A673 (cell line): ENCODE data around the gene HOXA6. TPM values are rescaled to one million over a fixed set of nuclear protein-coding genes. Genes with fewer than 3 reads are reported as not detected.

Source experiments
- BruUV-seq: library from RNA; stranded (reverse); fragments of 400-500 nt; replicated peaks from 2 replicates; lab custom pipeline; 2021; lab: Mats Ljungman, UMichigan
- CTCF ChIA-PET: fragments of 300-600 bp; sonication (Branson Sonifier 250); formaldehyde crosslinking; loops from one replicate; lab custom pipeline; 2022; ENCODE audit warnings: antibody characterized with exemption; lab: Charles Lee
- POLR2A ChIA-PET: fragments of 300-600 bp; sonication (Branson Sonifier 250); formaldehyde crosslinking; loops from one replicate; lab custom pipeline; 2022; ENCODE audit warnings: antibody characterized with exemption; ENCODE audit not compliant: low non-redundant PET; lab: Charles Lee
- DNase-seq: peaks from one replicate; pipeline ENCODE4 v3.0.0-alpha.2; 2015; ENCODE audit warnings: low spot score
- H3K27ac ChIP-seq: fragments of 200-600 bp; sonication (generic); 2 replicates; pipeline ENCODE4 v1.5.1; 2016; ENCODE audit warnings: mixed run types, low read depth, mild to moderate bottlenecking, mixed read lengths, antibody characterized with exemption, low read length; ENCODE audit not compliant: poor library complexity, severe bottlenecking
- H3K27me3 ChIP-seq: fragments of 200-600 bp; sonication (generic); replicated peaks from 2 replicates; pipeline ENCODE4 v1.6.1; 2017; ENCODE audit warnings: mixed run types, low read depth, mild to moderate bottlenecking, mixed read lengths, antibody characterized with exemption, low read length; ENCODE audit not compliant: insufficient read depth, poor library complexity
- H3K36me3 ChIP-seq: fragments of 200-600 bp; sonication (generic); 2 replicates; pipeline ENCODE4 v1.6.1; 2016; ENCODE audit warnings: mixed run types, mild to moderate bottlenecking, mixed read lengths, antibody characterized with exemption, low read length; ENCODE audit not compliant: insufficient read depth, poor library complexity, severe bottlenecking
- H3K4me1 ChIP-seq: fragments of 200-600 bp; sonication (generic); 2 replicates; pipeline ENCODE4 v1.6.1; 2017; ENCODE audit warnings: mixed run types, mild to moderate bottlenecking, mixed read lengths, antibody characterized with exemption, low read length; ENCODE audit not compliant: insufficient read depth, poor library complexity, severe bottlenecking
- H3K4me3 ChIP-seq: fragments of 200-600 bp; sonication (generic); 2 replicates; pipeline ENCODE4 v1.5.1; 2016; ENCODE audit warnings: low read depth, mixed run types, mild to moderate bottlenecking, mixed read lengths, low read length; ENCODE audit not compliant: poor library complexity, severe bottlenecking
- H3K9me3 ChIP-seq: fragments of 200-600 bp; sonication (generic); 2 replicates; pipeline ENCODE4 v1.6.1; 2016; ENCODE audit warnings: mixed run types, low read depth, mild to moderate bottlenecking, mixed read lengths, antibody characterized with exemption, low read length; ENCODE audit not compliant: poor library complexity, severe bottlenecking
- EZH2 ChIP-seq: fragments of 200-600 bp; sonication (generic); IDR thresholded peaks from 2 replicates; pipeline ENCODE4 v1.6.1; 2017; ENCODE audit warnings: borderline replicate concordance, low read depth, mild to moderate bottlenecking, mixed read lengths, antibody characterized with exemption, low read length; ENCODE audit not compliant: poor library complexity, severe bottlenecking
- intact Hi-C: fragments of 100-400 bp; cut with micrococcal nuclease; formaldehyde crosslinking; loops from one replicate; pipeline ENCODE4 v1.10.0; 2022; ENCODE audit not compliant: unreplicated experiment
- total RNA-seq: library from RNA; stranded (reverse); gene quantifications from 2 replicates; pipeline ENCODE4 v1.2.3, GENCODE V29; 2021
- TF ChIP-seq, protein P1 (sequence below): fragments of 300-800, 200-600 bp; sonication (generic); conservative IDR thresholded peaks from 2 replicates; pipeline ENCODE4 v1.5.1; 2017; ENCODE audit warnings: low read depth, mild to moderate bottlenecking, antibody characterized with exemption, low read length, moderate library complexity, mixed read lengths

The HOXA6 gene
- total RNA-seq, 1 experiment from 2014 or later = not detected

DNA sequence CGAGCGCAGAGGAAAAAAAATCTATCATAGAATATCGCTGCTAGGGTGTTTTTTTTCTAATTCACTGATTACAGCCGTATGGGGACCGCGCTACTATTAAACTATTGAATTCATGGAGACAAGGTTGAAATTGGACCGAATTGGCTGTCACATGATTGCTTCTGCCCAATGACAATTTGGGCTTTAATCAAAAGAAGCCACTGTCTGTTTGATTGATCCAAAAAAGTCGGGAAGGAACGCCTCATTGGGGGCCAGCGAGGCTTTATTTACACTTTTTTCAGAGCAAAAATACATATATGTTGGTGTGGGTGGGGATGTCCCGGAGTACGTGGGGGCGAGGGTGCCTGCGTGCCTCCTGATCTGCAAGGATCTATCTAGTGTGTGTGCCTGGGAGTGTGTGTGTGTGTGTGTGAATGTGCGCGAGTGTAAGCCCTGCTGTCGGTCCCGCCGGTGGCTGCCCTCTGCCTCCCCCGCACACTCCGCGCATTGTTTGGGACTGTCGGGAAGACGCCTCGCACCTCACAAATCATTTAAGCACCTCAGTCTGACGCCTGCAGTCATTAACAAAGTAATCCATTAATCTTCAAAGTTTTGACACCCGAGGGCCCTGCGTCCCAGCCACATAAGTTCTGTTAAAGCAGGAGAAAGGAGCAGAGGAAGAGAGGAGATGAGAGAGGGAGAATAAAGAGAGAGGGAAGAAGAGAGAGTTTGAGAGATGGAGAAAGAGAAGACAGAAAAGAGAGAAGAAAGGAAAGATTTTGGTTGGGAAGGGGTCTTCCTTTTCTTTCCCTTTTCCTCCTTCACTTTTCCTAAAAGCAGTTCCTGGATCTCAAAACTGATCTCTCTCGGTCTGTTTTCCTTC lies 44.8 kb downstream of the HOXA6 start, which contains the start of gene HOXA2:
Gene HOXA2, minus strand, starts transcription at position 103 of the 862 bp plus-strand sequence. CDS start 183 bp downstream, outside the sequence.
- no peaks in the 10 kb centered on the region for H3K36me3 ChIP-seq
- no peaks in the 10 kb centered on the region for H3K9me3 ChIP-seq
- CTCF ChIA-PET = no interaction called here
- TF ChIP-seq, protein P1, sequence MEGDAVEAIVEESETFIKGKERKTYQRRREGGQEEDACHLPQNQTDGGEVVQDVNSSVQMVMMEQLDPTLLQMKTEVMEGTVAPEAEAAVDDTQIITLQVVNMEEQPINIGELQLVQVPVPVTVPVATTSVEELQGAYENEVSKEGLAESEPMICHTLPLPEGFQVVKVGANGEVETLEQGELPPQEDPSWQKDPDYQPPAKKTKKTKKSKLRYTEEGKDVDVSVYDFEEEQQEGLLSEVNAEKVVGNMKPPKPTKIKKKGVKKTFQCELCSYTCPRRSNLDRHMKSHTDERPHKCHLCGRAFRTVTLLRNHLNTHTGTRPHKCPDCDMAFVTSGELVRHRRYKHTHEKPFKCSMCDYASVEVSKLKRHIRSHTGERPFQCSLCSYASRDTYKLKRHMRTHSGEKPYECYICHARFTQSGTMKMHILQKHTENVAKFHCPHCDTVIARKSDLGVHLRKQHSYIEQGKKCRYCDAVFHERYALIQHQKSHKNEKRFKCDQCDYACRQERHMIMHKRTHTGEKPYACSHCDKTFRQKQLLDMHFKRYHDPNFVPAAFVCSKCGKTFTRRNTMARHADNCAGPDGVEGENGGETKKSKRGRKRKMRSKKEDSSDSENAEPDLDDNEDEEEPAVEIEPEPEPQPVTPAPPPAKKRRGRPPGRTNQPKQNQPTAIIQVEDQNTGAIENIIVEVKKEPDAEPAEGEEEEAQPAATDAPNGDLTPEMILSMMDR = no peak
- TF ChIP-seq EZH2 = peak; percentile 51
- intact Hi-C loops = no loop called here
- H3K4me1 ChIP-seq = no peaks in the 10 kb centered on the region
- no TSS peak for BruUV-seq
- H3K27me3 ChIP-seq = peaks cover 100% of the 10 kb centered on the region
- POLR2A ChIA-PET = no interaction called here
- no peak within 1 kb of the TSS for H3K4me3 ChIP-seq
- no peak for DNase-seq
- H3K27ac ChIP-seq = no peak within 1 kb of the TSS

GRCh38 chr7:27101957-27102580 lies 45.5 kb downstream of the HOXA6 start:
- H3K9me3 ChIP-seq = no peaks in the 10 kb centered on the region
- no TSS peak for BruUV-seq
- H3K36me3 ChIP-seq = no peaks in the 10 kb centered on the region
- H3K4me3 ChIP-seq = no peak overlapping the region
- H3K27ac ChIP-seq = no peak overlapping the region
- intact Hi-C loops = no loop called here
- no peaks in the 10 kb centered on the region for H3K4me1 ChIP-seq
- peak; percentile 66 for TF ChIP-seq EZH2
- TF ChIP-seq, protein P1 = no peak
- ChIA-PET POLR2A (no interaction called here), CTCF (no interaction called here)
- H3K27me3 ChIP-seq = peaks cover 100% of the 10 kb centered on the region
- DNase-seq = no peak

- Histone ChIP-seq H3K4me1 (peaks cover 5% of the 10 kb centered on the region), H3K27ac (no peak overlapping the region), H3K36me3 (no peaks in the 10 kb centered on the region), H3K27me3 (peaks cover 100% of the 10 kb centered on the region), H3K9me3 (no peaks in the 10 kb centered on the region), H3K4me3 (no peak overlapping the region)
- CTCF ChIA-PET = no interaction called here
- no peak for DNase-seq
- POLR2A ChIA-PET = no interaction called here
- no TSS peak for BruUV-seq
- intact Hi-C loops = no loop called here
- TF ChIP-seq EZH2 = peak; percentile 26
- TF ChIP-seq, protein P1 = no peak
Observed at GRCh38 chr7:27101171-27101956, 46.2 kb downstream of the HOXA6 start.
